MCF 10A (cell line): ENCODE results near the gene ESR1. TPM values are rescaled to one million over a fixed set of nuclear protein-coding genes. Genes with fewer than 3 reads are reported as not detected.

Source experiments
- BruUV-seq: library from RNA; stranded (reverse); fragments of 400-500 nt; replicated peaks from 2 replicates; lab custom pipeline; 2021; lab: Mats Ljungman, UMichigan
- CTCF ChIA-PET: fragments of 300-600 bp; sonication (Branson Sonifier 250); formaldehyde crosslinking; extraction: SDS; loops from one replicate; lab custom pipeline; 2021; ENCODE audit warnings: antibody characterized with exemption, inconsistent platforms; lab: Yijun Ruan, JAX
- POLR2A ChIA-PET: fragments of 300-600, 350-650 bp; sonication (Branson Sonifier 250); formaldehyde crosslinking; extraction: SDS; loops from one replicate; lab custom pipeline; 2020; ENCODE audit warnings: antibody characterized with exemption, inconsistent platforms; lab: Yijun Ruan, JAX
- DNase-seq: peaks from one replicate; pipeline ENCODE4 v3.0.0-alpha.2; 2018; ENCODE audit not compliant: unreplicated experiment
- H3K27ac Mint-ChIP-seq: one replicate; pipeline ENCODE4 v1.8.0; 2022; ENCODE audit warnings: mild to moderate bottlenecking, low read depth, mixed read lengths; ENCODE audit not compliant: unreplicated experiment
- H3K27me3 Mint-ChIP-seq: one replicate; pipeline ENCODE4 v1.8.0; 2022; ENCODE audit warnings: mixed read lengths; ENCODE audit not compliant: insufficient read depth, unreplicated experiment
- H3K36me3 Mint-ChIP-seq: one replicate; pipeline ENCODE4 v1.8.0; 2022; ENCODE audit warnings: mild to moderate bottlenecking, moderate library complexity, mixed read lengths; ENCODE audit not compliant: insufficient read depth, unreplicated experiment
- H3K4me1 Mint-ChIP-seq: one replicate; pipeline ENCODE4 v1.8.0; 2022; ENCODE audit warnings: mixed read lengths; ENCODE audit not compliant: insufficient read depth, unreplicated experiment
- H3K4me3 Mint-ChIP-seq: one replicate; pipeline ENCODE4 v1.8.0; 2022; ENCODE audit warnings: mild to moderate bottlenecking, moderate library complexity, mixed read lengths; ENCODE audit not compliant: unreplicated experiment
- H3K9me3 Mint-ChIP-seq: one replicate; pipeline ENCODE4 v1.8.0; 2022; ENCODE audit warnings: mixed read lengths; ENCODE audit not compliant: unreplicated experiment
- CTCF ChIP-seq: fragments of 200-600 bp; IDR thresholded peaks from one replicate; pipeline ENCODE4 v1.8.0; 2022; ENCODE audit warnings: antibody characterized with exemption, mild to moderate bottlenecking; ENCODE audit not compliant: unreplicated experiment
- intact Hi-C: fragments of 100-400 bp; cut with micrococcal nuclease; formaldehyde crosslinking; loops from 2 replicates; pipeline ENCODE4 v1.14.1; 2022
- total RNA-seq: library from RNA; stranded (reverse); gene quantifications from 2 replicates; pipeline ENCODE4 v1.2.3, GENCODE V29; 2022

ESR1 gene
- total RNA-seq, 1 experiment from 2014 or later = 0.05 TPM

- Mint-ChIP-seq H3K27me3 (no peaks in the 10 kb centered on the region), H3K4me3 (no peak overlapping the region), H3K27ac (no peak overlapping the region), H3K4me1 (peaks cover 5% of the 10 kb centered on the region), H3K36me3 (no peaks in the 10 kb centered on the region), H3K9me3 (no peaks in the 10 kb centered on the region)
- CTCF ChIA-PET = no interaction called here
- TF ChIP-seq CTCF = no peak
- intact Hi-C loops = no loop called here
- BruUV-seq = no TSS peak
- POLR2A ChIA-PET = interaction anchor here (0.6 kb wide), 1 partner anchor 285 kb away, joined by 3 read pairs; no protein-coding TSS in a partner anchor
- DNase-seq = no peak
Measured at GRCh38 chr6:152052061-152052460, 244.6 kb downstream of the ESR1 start.

GRCh38 chr6:152053332-152053731 is 245.8 kb downstream of the ESR1 start:
- peaks cover 5% of the 10 kb centered on the region for H3K4me1 Mint-ChIP-seq
- no peaks in the 10 kb centered on the region for H3K9me3 Mint-ChIP-seq
- TF ChIP-seq CTCF = no peak
- H3K36me3 Mint-ChIP-seq = no peaks in the 10 kb centered on the region
- H3K27ac Mint-ChIP-seq = no peak overlapping the region
- intact Hi-C loops = no loop called here
- ChIA-PET POLR2A (no interaction called here), CTCF (interaction anchor here (0.6 kb wide), 1 partner anchor 1081 kb away, joined by 3 read pairs; no protein-coding TSS in a partner anchor)
- DNase-seq = no peak
- H3K4me3 Mint-ChIP-seq = no peak overlapping the region
- no TSS peak for BruUV-seq
- H3K27me3 Mint-ChIP-seq = no peaks in the 10 kb centered on the region

GRCh38 chr6:152054441-152054840 is 247.0 kb downstream of the ESR1 start:
- Mint-ChIP-seq H3K4me3 (no peak overlapping the region), H3K36me3 (no peaks in the 10 kb centered on the region), H3K27ac (no peak overlapping the region), H3K4me1 (peaks cover 5% of the 10 kb centered on the region), H3K27me3 (no peaks in the 10 kb centered on the region), H3K9me3 (no peaks in the 10 kb centered on the region)
- intact Hi-C loops = no loop called here
- CTCF ChIA-PET = interaction anchor here (0.6 kb wide), 1 partner anchor 152 kb away, joined by 3 read pairs; no protein-coding TSS in a partner anchor
- BruUV-seq = no TSS peak
- no peak for TF ChIP-seq CTCF
- POLR2A ChIA-PET = interaction anchor here (0.6 to 1.0 kb wide), 2 partner anchors 27 to 78 kb away, joined by 3 read pairs; no protein-coding TSS in a partner anchor
- peak; percentile 42 for DNase-seq

- Mint-ChIP-seq H3K4me1 (peaks cover 1% of the 10 kb centered on the region), H3K4me3 (no peak overlapping the region), H3K27ac (no peak overlapping the region), H3K36me3 (no peaks in the 10 kb centered on the region), H3K27me3 (no peaks in the 10 kb centered on the region), H3K9me3 (no peaks in the 10 kb centered on the region)
- intact Hi-C loops = no loop called here
- ChIA-PET POLR2A (no interaction called here), CTCF (interaction anchor here (0.7 kb wide), 1 partner anchor 260 kb away, joined by 5 read pairs; no protein-coding TSS in a partner anchor)
- no peak for DNase-seq
- TF ChIP-seq CTCF = no peak
- BruUV-seq = no TSS peak
Measured at GRCh38 chr6:152055517-152055916, 248.0 kb downstream of the ESR1 start.
